Testis (tissue), 3 donors: ENCODE results near the gene CAPN7. TPM values are rescaled to one million over a fixed set of nuclear protein-coding genes. Genes with fewer than 3 reads are reported as not detected.

Experiments
- DNase-seq: peaks from one replicate; pipeline ENCODE4 v3.0.0-alpha.2; 2019
- H3K27ac ChIP-seq, 2 donors: fragments of 200-600 bp; sonication (generic); one replicate each; pipeline ENCODE4 v1.5.1; 2019
- H3K27me3 ChIP-seq: fragments of 200-600 bp; sonication (generic); one replicate; pipeline ENCODE4 v1.5.1; 2019
- H3K36me3 ChIP-seq: fragments of 200-600 bp; sonication (generic); one replicate; pipeline ENCODE4 v1.5.1; 2017; ENCODE audit warnings: low read depth; ENCODE audit errors: missing control alignments
- H3K4me1 ChIP-seq: fragments of 200-600 bp; sonication (generic); one replicate; pipeline ENCODE4 v1.5.1; 2019
- H3K4me3 ChIP-seq, 2 donors: fragments of 200-600 bp; sonication (generic); one replicate each; pipeline ENCODE4 v1.5.1; 2017 to 2019
- H3K9me3 ChIP-seq: fragments of 200-600 bp; sonication (generic); one replicate; pipeline ENCODE4 v1.5.1; 2017
- CTCF ChIP-seq, 3 experiments: fragments of 450-650 bp in 2 of 3; fragments of 200-600 bp in 1 of 3; sonication (generic) in 1 of 3; IDR thresholded peaks; one replicate each; pipeline ENCODE4 v1.5.1; 2016 to 2019; ENCODE audit warnings: antibody characterized with exemption in 3 of 3, mild to moderate bottlenecking in 2 of 3, moderate library complexity in 1 of 3
- POLR2A ChIP-seq: fragments of 450-650 bp; IDR thresholded peaks from one replicate; pipeline ENCODE4 v1.6.1; 2017; ENCODE audit warnings: antibody characterized with exemption, mild to moderate bottlenecking, moderate library complexity
- WGBS, 2 donors: methylation state at CpG; one replicate each; pipeline ENCODE4 v1.1.5; 2018; 5-methylcytosine and 5-hydroxymethylcytosine counted together
- intact Hi-C: fragments of 100-400 bp; cut with DNase I; formaldehyde crosslinking; loops from one replicate; pipeline ENCODE4 v1.15.1; 2023; ENCODE audit warnings: low total_unique reads
- polyA plus RNA-seq: library from polyadenylated mRNA; stranded (reverse); fragments of 350-450 nt; fragmentation: Illumina TruSeq; extraction: RNeasy Lipid Tissue Mini Kit (QIAGEN cat#74804); gene quantifications from one replicate; pipeline ENCODE4 v1.2.3, GENCODE V29; 2014; ENCODE audit warnings: low read depth, low replicate concordance; ENCODE audit not compliant: insufficient read depth
- total RNA-seq, 2 donors: library from RNA; depleted of rRNA; stranded (reverse); fragments of >200 nt; gene quantifications; one replicate each; pipeline ENCODE4 v1.2.3, GENCODE V29; 2016

The CAPN7 gene
- total and polyA plus RNA-seq, 3 donors from 2014 or later: 31.0 to 94.7 (median 79.3) TPM

- H3K9me3 ChIP-seq: no peaks in the 10 kb centered on the region
- TF ChIP-seq POLR2A (no peak), CTCF (IDR thresholded peaks at IDR 0.05) (no peak)
- no peak overlapping the region for H3K4me3 ChIP-seq
- peak; percentile 49 for DNase-seq
- 83 to 87% methylated on average over 12 to 29 of the region's 29 CpGs for WGBS, 2 donors
- intact Hi-C loops: loop anchor here (5.0 to 10.0 kb wide), 2 partner anchors 63 to 105 kb away; partner anchors contain the start of gene SH3BP5
- H3K36me3 ChIP-seq: no peaks in the 10 kb centered on the region
- H3K27me3 ChIP-seq: no peaks in the 10 kb centered on the region
- H3K27ac ChIP-seq: peak overlapping the region; percentile 52 to 69
- peaks cover 34% of the 10 kb centered on the region for H3K4me1 ChIP-seq
Observed at GRCh38 chr3:15269091-15269989, 63.3 kb downstream of the CAPN7 start.

GRCh38 chr3:15271030-15271429 lies 65.0 kb downstream of the CAPN7 start:
- intact Hi-C loops: no loop called here
- 89 to 96% methylated on average over 4 of the region's 4 CpGs for WGBS, 2 donors
- Histone ChIP-seq H3K4me1 (peaks cover 31% of the 10 kb centered on the region), H3K4me3 (no peak overlapping the region), H3K27me3 (no peaks in the 10 kb centered on the region), H3K9me3 (no peaks in the 10 kb centered on the region), H3K27ac (no peak overlapping the region), H3K36me3 (no peaks in the 10 kb centered on the region)
- DNase-seq: peak; percentile 6
- TF ChIP-seq POLR2A (no peak), CTCF (IDR thresholded peaks at IDR 0.05) (no peak)

GRCh38 chr3:15271785-15272381 lies 65.8 kb downstream of the CAPN7 start:
- Histone ChIP-seq H3K36me3 (no peaks in the 10 kb centered on the region), H3K4me1 (peaks cover 25% of the 10 kb centered on the region), H3K27ac (peak overlapping the region in 1 of 2 donors; percentile 62), H3K4me3 (no peak overlapping the region), H3K9me3 (no peaks in the 10 kb centered on the region), H3K27me3 (no peaks in the 10 kb centered on the region)
- DNase-seq: peak; percentile 32
- intact Hi-C loops: no loop called here
- 82 to 86% methylated on average over 14 of the region's 14 CpGs for WGBS, 2 donors
- TF ChIP-seq POLR2A (no peak), CTCF (IDR thresholded peaks at IDR 0.05) (no peak)

GRCh38 chr3:15272426-15273196 lies 66.6 kb downstream of the CAPN7 start:
- TF ChIP-seq CTCF (IDR thresholded peaks at IDR 0.05) (no peak), POLR2A (no peak)
- 63 to 71% methylated on average over 6 to 7 of the region's 7 CpGs for WGBS, 2 donors
- no peaks in the 10 kb centered on the region for H3K36me3 ChIP-seq
- peak overlapping the region in 1 of 2 donors; percentile 62 for H3K27ac ChIP-seq
- H3K9me3 ChIP-seq: no peaks in the 10 kb centered on the region
- no peak overlapping the region for H3K4me3 ChIP-seq
- peak; percentile 13 for DNase-seq
- H3K27me3 ChIP-seq: no peaks in the 10 kb centered on the region
- intact Hi-C loops: no loop called here
- peaks cover 25% of the 10 kb centered on the region for H3K4me1 ChIP-seq
